Measurements from ENCODE around the gene ODAD3.
A peak's percentile ranks its signal among the peaks of the same experiment; 100 is the strongest.
"Not testable (repeated sequence)": the region's sequence is repeated elsewhere in the genome, so short reads cannot be mapped to it uniquely, and the experiment has no call there.

ODAD3 gene

GRCh38 chr19:11437955-11438354, 3.0 kb upstream of the ODAD3 start:
- no peak for DNase-seq (ENCODE audit: low read depth)

- peak; percentile 36 for DNase-seq (ENCODE audit: low read depth)
These were observed 952 bp upstream of the ODAD3 start for GRCh38 chr19:11435833-11436313.

DNA sequence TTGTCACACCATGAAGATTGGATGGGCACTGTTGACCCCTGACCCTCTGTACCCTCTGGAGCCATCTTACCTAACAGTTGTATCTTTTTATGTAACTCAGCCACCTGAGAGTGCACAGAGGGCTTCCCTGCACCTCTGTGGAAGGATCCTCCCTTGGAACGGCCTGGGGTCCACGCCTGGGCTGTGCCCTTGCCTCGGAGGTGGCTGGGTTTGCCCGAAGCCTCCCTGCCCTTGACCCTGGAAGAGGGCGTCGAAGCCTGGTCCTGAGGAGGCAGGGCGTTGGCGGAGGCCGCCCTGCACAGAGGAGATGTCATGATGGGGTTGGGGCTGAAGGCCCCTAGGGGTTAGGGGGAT, 241 bp downstream of the ODAD3 start:
- no peak for DNase-seq (ENCODE audit: low read depth)

- DNase-seq (ENCODE audit: low read depth), result not testable (repeated sequence)
These were observed 1.4 kb downstream of the ODAD3 start for GRCh38 chr19:11433526-11433925.

DNA sequence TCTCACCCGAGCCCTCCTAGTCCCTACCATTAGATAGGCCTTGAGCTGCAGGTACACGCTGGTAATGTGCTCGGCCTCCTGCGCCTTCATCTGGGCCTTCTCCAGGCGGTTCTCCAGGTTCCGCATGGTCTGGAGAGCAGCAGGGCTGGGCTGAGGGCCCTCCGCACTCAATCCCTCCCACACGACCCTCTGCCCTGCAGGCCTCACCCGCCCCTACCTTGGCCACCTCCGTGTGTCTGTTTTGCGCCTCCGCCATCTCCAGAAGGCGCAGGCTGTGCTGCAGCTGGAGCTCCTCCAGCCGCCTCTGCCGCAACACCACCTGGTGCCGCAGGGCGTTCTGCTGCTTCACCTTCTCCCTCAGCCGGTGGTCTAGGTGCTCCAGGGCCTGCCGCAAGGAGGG, 8.3 kb downstream of the ODAD3 start:
- no peak for DNase-seq (ENCODE audit: low read depth)

- DNase-seq (ENCODE audit: low read depth), result no peak
These were observed 9.0 kb downstream of the ODAD3 start for GRCh38 chr19:11425719-11426457.

DNA sequence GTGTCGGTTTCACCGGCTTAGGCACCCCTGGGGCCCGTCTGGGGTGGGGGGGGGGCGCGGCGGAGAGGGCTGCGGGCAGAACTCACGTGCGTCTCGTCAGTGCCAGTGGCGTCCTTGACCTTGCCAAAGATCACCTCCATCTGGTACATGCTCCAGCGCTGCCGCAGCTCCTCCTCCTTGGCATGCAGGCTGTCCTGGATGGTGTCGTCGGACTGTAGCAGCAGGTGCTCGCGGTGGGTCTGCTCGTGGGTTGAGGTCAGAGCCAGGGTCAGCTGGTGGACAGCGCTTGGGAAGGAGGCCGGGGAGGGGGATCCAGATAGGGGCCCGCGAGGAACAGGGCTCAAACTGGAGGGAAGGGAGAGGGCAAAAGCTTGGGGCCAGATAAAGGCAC, 11.1 kb downstream of the ODAD3 start:
- no peak for DNase-seq (ENCODE audit: low read depth)

DNA sequence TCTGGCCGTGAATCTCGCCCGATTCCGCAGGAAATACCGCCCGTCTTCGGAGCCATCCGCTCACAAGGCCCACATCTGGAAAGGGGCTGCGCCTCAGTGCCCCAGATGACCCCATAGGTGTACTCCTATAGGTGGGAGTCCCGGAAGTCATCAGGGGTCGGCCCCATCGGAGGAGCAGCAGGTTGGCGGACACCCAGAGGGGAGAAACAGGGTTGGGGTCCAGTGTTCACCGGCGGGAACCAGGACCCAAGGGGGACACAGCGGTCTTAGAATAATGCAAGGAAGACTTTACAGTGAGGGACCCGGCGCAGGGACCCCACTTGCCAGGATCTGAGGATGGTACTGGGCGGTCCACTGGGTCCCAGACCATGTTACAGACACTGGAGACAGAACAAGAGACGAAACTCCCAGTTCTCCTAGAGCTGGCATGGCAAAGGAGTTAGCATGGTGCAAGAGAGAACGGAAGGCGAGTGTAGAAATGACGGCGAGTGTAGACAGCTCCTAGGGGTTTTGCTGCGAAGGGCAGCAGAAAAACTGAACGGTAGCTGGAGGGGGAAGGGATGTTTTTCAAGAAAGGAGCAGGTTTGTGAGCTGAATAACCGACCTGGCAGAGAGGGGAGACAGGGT, 11.6 kb downstream of the ODAD3 start:
- no peak for DNase-seq (ENCODE audit: low read depth)

DNA sequence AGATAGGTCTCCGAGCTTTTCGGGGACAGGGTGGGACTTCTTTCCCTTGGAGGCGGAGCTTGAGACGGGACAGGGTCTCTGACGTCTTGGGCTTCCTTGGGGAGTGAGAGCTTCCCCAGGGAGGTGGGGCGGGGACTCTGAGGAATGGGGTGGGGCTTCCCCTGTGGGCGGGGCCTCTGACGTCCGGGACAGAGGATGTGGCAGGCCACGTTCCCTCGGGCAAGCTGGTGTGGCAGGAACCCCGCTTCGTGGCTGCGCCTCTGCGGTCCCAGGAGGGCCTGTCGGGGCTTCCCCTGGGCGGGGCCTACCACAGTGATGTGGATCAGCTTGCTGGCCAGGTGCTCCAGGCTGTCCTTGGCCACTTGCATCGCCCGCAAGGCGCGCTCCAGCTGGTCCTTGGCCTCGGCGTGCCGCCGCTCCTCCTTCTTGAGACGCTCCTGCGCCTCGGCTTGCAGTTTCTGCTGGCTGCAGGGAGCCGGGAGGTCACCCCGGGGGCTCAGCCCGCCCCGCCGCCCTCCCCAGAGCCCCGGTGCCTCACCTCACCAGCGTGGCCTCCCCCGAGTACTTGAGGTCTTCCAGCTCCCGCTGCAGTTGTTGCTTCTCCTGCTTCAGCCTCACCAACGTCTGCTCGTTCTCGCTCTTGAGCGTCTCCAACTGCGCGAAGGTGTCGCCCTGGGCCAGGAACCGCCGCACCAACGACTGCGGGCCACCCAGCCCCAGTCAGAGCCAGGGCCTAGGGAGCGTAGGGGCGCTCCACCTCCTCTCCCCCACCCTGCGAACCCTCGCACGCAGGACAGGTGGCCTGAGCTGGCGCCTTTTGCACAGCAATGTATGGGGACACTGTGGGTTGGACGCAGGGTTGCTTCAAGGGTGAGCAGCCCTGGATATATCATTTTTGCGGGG, 12.5 kb downstream of the ODAD3 start:
- peak; percentile 20 for DNase-seq (ENCODE audit: low read depth)

DNA sequence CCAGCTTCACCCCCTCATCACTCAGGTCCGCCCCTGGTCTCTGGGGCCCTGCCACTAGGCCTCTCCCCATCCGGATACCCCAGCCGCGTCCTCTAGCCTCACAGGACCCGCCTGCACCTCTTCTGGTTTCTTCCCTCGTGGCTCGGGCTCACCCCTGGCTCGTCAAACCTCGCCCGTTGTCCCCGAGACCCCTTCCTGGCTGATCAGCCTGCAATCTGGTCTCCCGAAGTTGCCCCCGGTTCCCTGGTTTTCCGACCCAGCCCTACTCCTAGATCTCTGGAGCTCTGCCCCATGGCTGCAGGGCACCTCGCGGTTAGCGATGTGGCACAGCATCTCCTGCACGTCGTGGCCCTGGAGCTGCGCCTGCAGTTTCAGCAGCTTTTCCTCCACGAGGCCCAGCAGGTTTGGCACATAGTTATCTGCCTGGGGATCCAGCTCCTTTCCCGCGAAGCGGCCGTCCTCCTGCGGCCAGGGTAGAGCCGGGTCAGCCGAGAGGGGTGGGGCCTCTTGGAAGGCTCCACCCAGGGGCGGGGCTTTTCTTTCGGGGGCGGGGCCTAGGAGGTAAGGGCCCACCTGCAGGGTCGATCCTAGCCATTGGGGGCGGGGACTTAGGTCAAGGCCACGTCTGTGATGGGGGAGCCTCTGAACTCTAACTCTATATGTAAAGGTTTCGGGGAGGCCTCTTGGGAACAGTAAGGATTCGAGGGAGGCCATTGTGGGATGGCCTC, 13.4 kb downstream of the ODAD3 start:
- peak; percentile 16 for DNase-seq (ENCODE audit: low read depth)

DNA sequence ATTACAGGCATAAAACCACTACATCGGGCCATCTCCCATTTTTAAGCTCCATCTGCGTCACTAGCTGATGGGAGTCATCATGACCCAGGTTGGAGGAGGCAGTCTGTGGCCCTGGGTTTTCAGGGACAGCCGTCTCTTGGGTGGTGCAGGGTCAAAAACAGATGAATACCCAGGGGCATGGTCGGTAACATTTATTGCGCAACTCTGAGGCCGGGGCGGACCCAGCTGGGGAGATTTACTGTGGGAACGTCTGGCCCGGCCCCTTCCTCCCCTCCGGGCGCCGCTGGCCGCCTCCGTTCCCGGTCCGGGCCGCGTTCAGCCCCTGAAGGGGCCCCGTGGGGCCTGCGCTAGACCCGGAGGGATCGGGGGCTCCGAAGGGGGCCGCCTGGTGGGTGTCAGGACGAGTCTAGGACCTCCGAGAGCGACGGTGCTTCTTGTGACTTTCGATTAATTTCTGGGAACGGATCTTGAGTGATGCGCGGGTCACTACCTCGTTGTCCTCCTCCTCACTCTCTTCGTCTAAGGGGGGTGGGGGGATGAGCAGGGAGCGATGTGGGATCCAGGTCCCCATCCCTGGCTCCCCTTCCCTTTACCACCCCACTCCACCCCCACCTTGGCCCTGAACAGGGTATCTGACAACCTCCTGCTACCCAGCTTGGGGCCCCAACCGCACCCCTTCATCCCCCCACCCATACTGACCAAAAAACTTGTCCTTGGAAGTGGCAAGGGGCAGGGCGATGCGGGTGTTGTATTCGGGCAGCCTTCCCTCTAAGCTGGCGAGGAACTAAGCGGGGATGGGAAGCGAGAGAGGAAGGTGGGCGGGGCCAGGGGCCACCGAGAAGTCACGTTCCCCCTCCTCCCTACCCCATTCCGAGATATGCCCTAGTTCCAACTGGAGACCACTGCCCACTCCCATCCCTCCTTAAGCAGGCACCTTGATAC, 14.2 kb downstream of the ODAD3 start:
- DNase-seq (ENCODE audit: low read depth), result peak; percentile 65

DNA sequence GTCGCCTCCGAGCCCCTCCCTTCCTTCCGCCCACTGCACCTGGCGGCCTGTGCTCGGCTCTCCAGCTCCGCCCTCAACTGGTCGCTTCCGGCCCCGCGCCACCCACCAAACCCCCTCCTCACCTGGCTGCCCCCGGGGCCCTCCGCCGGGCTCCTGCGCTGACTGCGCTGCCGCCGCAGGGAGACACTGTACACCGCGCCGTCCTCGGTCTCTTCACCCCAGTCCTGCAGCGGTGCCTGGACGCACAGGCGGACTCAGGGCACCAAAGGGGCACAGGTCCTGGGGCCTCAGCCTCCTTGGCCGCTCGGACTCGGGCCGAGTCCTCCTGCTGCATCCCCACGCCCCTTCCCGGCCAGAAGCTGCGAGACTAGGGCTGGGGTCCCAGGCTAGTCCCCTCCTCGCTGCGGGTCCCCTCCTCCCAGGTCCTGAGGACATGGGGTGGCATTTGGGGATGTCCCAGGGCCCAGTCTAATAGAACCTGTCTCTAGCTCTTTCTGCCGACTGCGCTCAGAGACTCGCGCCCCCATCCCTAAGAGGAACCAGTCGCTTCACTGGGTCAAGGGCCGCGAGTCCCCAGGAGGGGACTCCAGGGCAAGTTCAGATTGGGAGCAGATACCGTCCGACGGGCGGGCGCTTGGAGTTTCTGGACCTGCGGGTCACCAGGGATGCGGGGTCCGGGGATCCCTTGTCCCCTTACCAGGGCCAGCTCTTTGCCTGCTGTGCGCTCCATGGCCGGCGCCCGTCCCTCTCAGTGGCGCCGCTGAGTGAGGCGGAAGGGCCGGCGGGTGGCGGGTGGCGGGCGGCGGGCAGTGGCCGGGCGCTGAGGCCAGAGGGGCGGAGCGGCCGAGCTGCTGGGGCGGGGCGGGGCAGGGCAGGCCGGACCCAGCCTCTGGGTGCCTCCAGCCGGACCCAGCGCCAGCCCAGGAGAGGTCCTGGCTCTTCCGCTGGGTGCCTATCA, 16.1 kb downstream of the ODAD3 start, which contains the start of gene RGL3:
TSS of gene RGL3 (minus strand) at position 766 of the 958 bp plus-strand sequence. CDS start at position 730, 36 bp downstream.
- no peak for DNase-seq (ENCODE audit: low read depth)

GRCh38 chr19:11418094-11418548, 16.8 kb downstream of the ODAD3 start:
- DNase-seq (ENCODE audit: low read depth), result no peak

- DNase-seq (ENCODE audit: low read depth), result no peak
These were observed 18.4 kb downstream of the ODAD3 start for GRCh38 chr19:11416346-11417052.

DNA sequence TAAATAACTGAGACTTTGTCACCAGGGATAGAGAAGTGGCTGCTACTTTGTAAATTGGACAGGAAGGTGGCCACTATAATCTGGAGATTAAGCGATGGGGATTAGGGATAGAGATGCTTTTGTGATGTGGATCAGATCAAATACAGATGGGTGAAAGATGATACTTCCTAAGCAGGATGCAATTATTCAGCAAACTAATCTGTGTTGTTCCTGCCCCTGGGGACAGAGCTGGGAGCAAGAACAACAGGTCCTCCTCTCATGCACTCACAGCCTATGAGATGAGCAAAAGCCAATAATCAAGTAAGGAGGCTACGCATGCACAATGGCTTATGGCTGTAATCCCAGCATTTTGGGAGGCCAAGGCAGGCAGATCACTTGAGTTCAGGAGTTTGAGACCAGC, 20.4 kb downstream of the ODAD3 start:
- no peak for DNase-seq (ENCODE audit: low read depth)

- DNase-seq (ENCODE audit: low read depth), result peak; percentile 41
These were observed 24.2 kb downstream of the ODAD3 start for GRCh38 chr19:11410682-11411081.

GRCh38 chr19:11408591-11408990, 26.3 kb downstream of the ODAD3 start:
- DNase-seq (ENCODE audit: low read depth), result no peak

DNA sequence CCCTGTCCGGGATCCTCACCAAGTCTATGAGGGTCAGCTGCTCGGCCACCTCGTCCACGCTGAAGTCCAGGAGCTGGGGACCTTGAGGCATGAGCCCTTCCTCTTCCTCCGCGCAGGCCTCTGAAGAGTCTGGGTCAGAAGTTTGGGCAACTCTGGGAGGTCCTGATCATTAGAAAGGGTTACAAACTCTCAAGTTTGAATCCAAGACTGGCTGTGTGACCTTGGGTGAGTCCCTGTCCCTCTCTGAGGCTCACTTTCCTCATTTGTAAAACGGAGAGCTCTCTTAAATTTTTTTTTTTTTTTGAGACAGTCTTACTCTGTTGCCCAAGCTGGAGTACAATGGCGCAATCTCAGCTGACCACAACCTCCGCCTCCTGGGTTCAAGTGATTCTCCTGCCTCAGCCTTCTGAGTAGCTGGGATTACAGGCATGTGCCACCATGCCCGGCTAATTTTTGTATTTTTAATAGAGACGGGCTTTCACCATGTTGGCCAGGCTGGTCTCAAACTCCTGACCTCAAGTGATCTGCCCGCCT, 28.2 kb downstream of the ODAD3 start:
- DNase-seq (ENCODE audit: low read depth), result peak; percentile 39

All from amniotic epithelial cell (primary cell).